HCT116 (cell line): Measurements from ENCODE around the gene NME1.

Experiments
- ATF3 ChIP-seq: IDR thresholded peaks from 2 replicates; pipeline ENCODE4 v1.6.1; 2012
- CBX3 ChIP-seq: IDR thresholded peaks from 2 replicates; pipeline ENCODE4 v1.6.1; 2012; ENCODE audit warnings: low read depth
- CEBPB ChIP-seq: IDR thresholded peaks from 2 replicates; pipeline ENCODE4 v1.6.1; 2012; ENCODE audit warnings: low read depth
- CTCF ChIP-seq, 3 experiments: fragments of 200-600 bp in 1 of 3; sonication (generic) in 1 of 3; IDR thresholded peaks in 2 of 3; conservative IDR thresholded peaks in 1 of 3; 2 replicates each; pipeline ENCODE4 v1.5.1; 2012 to 2017; ENCODE audit warnings: low read depth in 2 of 3, low read length in 2 of 3, antibody characterized with exemption in 1 of 3, borderline replicate concordance in 1 of 3, control low read depth in 1 of 3, mild to moderate bottlenecking in 1 of 3, mixed read lengths in 1 of 3, mixed run types in 1 of 3, moderate library complexity in 1 of 3; ENCODE audit not compliant: insufficient read depth in 1 of 3
- EZH2 ChIP-seq: fragments of 200-600 bp; sonication (generic); IDR thresholded peaks from 2 replicates; pipeline ENCODE4 v1.6.1; 2017; ENCODE audit warnings: antibody characterized with exemption, mixed run types
- EZH2phosphoT487 ChIP-seq: fragments of 200-600 bp; IDR thresholded peaks from 2 replicates; pipeline ENCODE4 v1.6.1; 2018; ENCODE audit warnings: antibody characterized with exemption, borderline replicate concordance
- MAX ChIP-seq: IDR thresholded peaks from 2 replicates; pipeline ENCODE4 v1.6.1; 2012
- POLR2A ChIP-seq: IDR thresholded peaks from 2 replicates; pipeline ENCODE4 v1.7.0; 2011; ENCODE audit warnings: borderline replicate concordance; ENCODE audit not compliant: insufficient read depth, insufficient read length; ENCODE audit errors: extremely low read depth
- POLR2AphosphoS5 ChIP-seq: IDR thresholded peaks from 2 replicates; pipeline ENCODE4 v1.6.1; 2011; ENCODE audit warnings: mild to moderate bottlenecking, low read depth, low read length, moderate library complexity
- RAD21 ChIP-seq: IDR thresholded peaks from 2 replicates; pipeline ENCODE4 v1.6.1; 2012; ENCODE audit warnings: low read depth, mild to moderate bottlenecking
- REST ChIP-seq: IDR thresholded peaks from 2 replicates; pipeline ENCODE4 v1.6.1; 2012; ENCODE audit warnings: low read depth
- SIN3A ChIP-seq: IDR thresholded peaks from 2 replicates; pipeline ENCODE4 v1.6.1; 2012; ENCODE audit warnings: low read depth
- ZFX ChIP-seq: fragments of 450-650 bp; IDR thresholded peaks from 2 replicates; pipeline ENCODE4 v1.6.1; 2017
- ZNF274 ChIP-seq: fragments of 200-500 bp; sonication (Bioruptor generic); IDR thresholded peaks from 2 replicates; pipeline ENCODE4 v1.6.1; 2014; ENCODE audit warnings: mild to moderate bottlenecking, low read depth, low read length, inconsistent platforms

GRCh38 chr17:51200295-51200694 is 46.9 kb downstream of the NME1 start:
- TF ChIP-seq REST (no peak), ZFX (no peak), EZH2 (no peak), EZH2phosphoT487 (no peak), CTCF (IDR thresholded peaks at IDR 0.05 in 2 of 3, conservative IDR thresholded peaks at IDR 0.05 in 1 of 3; ENCODE audit: borderline replicate concordance in 1 of 3, insufficient read depth in 1 of 3, low read depth in 2 of 3, low read length in 2 of 3) (no peak), POLR2A (no peak), POLR2AphosphoS5 (no peak), ZNF274 (no peak), CBX3 (no peak), CEBPB (no peak), SIN3A (no peak), RAD21 (no peak), MAX (no peak), ATF3 (no peak)
